Activated CD4-positive, CD25-positive, alpha-beta regulatory T cell (primary cell): Measurements from ENCODE around the gene DROSHA.
"Not testable (repeated sequence)": the region's sequence is repeated elsewhere in the genome, so short reads cannot be mapped to it uniquely, and the experiment has no call there.

Experiments
- DNase-seq, 4 experiments: peaks; one replicate each; lab custom pipeline; 2025; lab: John Stamatoyannopoulos, UW

Gene DROSHA

DNA sequence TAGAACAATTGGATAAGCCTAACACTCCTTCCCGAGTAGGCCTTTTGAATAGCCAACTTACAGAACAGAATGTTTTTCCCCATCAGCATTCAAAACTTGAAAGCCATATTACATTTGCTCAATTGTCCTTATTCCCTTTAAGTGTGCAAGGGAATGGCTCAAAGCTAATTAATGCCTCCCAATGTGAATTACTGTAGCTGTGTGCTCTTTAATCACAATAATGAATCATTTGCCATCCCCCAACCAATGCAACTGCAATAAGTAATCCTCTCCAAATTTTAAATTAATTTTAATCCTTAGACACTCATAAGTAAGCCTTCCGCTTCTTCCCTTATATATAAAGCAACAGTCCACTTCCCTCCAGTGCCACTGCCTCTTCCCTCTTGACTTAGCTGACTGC lies 115.9 kb downstream of the DROSHA start:
- no peak for DNase-seq

DNA sequence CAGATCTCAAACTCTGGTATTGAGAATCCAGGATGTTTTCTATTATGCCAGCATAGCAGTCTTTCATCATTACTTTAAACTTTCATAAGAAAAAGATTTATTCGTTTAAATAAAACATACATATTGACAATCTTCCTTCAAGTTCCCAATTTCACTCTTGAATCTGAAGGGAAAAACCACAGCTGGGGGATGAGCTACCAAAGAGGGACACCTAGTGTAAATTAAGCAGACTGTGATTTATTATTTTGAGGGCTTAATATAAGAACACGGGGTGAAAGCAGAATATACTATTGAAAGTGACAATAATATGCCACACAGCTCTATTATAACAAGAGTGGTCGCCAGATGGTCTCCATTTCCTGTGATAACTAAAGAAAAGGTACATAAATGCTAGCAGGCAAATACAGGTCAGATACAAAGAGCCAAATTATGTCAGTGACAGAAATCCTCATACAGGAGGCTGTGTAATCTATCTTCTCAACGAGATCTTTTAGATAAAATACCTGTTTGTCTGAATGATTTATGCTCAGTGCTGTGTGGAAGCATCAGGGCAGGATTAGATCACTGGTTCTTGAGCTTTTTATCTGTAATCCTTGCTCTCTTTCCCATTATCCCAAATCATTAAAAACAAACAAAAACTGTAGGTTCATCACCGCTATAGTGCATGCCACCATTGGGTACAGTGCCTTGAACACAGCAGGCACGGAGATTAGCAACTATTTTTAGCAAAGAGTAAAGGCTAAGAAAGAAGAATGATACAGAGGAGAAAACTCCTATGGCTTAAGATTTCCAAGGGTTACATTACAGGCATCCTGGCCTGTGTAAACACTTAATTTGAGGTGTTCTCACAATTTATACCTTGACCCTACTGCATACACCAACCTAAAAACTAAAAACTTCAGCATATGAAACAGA lies 116.6 kb downstream of the DROSHA start:
- no peak for DNase-seq

- DNase-seq: no peak
Observed at GRCh38 chr5:31413030-31413812, 118.7 kb downstream of the DROSHA start.

DNA sequence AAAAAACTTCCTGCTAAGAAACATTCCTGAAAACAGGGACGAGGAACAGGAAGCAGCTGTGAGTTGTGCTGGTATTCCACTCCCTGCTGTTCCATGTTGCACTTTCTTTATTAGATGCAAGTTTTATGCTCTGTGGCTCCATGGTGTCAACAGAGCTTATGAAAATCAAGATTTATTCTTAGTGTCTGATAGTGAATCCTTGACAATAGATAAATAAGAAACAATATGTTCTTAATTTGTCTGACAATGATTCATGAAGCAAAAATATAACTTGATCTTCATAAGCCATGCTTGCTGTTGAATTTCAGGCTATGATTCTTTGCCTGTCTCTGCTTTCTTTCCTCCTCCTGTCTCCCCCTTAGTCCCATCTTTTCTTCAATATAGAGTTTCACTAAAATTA lies 119.6 kb downstream of the DROSHA start:
- no peak for DNase-seq

DNA sequence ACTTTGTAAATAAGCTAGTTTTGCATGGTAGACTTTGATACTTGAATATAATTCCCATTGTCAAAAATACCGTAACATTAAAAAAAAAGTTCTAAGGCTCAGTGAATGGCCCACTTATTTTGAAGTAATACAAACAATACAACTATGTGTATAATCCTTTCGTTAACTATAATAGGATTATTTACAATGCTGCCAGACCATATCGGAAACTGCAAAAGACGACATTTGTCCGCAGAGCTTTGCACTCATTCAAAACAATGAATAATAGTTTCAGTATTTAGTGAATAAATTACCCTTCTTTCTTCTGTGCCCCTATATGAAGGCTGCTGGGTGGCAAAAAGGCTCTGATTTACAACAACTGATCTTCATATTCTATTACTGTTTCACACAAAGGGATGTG lies 121.8 kb downstream of the DROSHA start:
- no peak for DNase-seq

DNA sequence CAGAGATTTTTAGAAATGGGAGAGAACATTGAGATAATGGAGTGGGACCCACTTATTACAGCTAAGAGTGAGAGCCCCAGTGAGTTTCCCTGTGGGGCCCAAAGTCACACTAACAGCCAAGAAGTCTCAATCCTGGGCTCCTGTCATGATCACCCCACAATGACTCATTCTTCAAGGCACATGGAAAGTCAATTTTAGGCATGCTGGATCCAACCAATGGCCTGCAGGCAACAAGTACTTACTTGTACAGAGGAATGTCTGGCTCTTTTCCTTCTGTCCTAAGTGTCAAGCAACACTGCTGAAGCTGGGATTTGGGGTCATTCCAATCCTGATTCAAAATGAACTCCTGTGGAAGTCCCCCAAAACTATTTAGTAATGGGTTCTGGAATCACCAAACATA lies 123.1 kb downstream of the DROSHA start:
- DNase-seq: no peak

DNA sequence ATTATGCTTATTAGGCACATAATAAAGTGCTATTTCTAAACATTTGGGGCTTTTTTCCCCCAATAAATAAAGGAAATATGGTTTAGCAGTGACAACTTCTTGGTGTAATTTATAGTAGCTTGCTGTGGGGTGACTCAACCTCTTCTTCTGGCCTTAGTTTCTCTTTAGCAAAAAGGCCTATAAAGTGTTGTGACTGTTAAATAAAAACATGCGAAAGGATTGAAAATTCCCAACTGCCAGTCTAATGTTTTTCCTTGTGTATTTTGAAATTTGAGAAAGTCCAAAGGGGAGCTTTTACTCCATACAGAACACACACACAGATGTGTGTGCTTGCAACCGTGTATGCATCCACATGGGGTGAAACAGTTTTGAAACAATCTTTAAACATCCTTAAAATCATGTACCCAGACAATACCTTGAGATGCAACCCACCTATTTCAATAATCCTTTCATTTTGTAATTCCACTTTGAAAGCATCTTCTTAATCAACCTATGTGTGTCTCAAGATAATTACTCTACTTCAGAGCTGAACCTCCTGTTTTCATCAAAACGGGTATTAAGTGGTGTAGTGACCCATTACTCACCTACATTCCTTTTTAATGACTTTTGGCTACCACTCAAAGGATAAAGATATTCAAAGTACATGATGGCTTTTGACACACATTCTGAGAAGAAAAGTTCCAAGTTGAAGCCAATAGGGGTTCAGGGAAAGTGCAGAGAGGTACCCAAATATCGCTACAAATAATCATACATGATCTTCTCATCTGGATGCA lies 123.8 kb downstream of the DROSHA start:
- DNase-seq: no peak

DNA sequence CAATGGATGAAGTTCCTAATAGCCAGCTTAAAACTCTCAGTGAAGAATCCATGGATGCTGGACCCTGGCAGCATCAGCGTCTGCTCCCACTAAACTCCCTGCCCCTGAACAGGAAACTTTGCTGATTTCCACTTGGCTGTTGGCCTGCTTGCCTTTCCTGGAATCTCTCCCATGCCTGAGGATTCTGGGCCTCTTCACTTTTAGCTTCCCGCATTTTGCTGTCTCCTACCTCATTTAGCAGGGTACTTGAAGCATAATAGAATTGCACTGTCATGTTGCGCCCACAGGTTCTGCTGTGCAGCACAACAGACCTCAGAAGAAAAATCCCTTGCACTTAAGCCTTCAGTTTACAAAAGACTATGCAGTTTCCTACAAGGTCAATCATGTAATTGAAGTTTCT lies 127.6 kb downstream of the DROSHA start:
- DNase-seq: no peak

DNA sequence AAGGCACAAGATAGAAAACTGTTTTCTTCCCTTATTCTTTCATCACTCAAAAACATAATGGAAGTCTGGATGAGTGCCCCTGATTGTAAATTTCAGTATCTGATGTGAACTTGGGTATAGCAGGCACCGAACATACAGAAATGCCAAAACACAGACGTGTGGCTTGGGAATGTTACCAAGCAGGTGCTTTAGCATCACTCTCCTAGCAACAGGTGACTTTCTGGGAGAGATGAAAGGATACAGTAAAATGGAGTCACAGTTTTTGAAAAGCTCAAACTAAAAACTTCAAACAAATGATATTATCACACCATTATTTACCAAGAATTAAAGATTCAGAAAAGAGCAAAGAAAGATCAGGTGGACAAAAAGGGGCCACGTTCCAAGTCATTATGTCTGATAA lies 130.2 kb downstream of the DROSHA start:
- DNase-seq: no peak

GRCh38 chr5:31397926-31398557 lies 133.9 kb downstream of the DROSHA start:
- DNase-seq: no peak

DNA sequence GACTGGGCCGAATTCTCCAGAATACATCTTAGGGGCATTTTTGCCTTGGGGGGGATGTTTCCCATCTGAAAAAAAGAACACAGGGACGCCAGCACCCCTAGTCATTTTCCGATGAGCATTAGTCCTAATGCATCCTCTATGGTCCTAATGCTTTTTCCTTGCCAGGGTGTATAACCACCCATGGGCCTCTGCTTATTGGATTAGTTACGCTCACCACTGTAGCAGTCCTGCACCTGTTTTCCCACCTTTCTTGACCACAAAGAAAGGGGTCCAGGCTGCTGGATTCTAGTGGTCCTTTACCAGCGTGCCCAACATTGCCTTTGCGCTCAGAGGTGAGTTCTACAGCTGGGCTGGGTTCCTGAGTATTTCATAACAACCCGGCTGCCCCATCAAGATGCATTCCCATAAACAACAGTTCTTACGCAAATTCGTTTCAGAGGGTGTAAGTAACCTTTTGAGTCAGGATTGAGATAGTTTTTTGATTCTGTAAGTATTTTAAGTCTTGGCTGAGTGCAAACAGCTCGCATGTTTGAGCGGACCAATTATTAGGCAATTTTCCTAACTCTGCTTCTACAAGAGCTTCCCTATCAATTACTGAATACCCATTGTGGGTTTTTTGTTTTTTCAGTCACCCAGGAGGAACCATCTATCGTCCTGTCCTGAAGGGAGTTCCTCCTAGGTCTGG lies 135.1 kb downstream of the DROSHA start:
- DNase-seq: no peak

DNA sequence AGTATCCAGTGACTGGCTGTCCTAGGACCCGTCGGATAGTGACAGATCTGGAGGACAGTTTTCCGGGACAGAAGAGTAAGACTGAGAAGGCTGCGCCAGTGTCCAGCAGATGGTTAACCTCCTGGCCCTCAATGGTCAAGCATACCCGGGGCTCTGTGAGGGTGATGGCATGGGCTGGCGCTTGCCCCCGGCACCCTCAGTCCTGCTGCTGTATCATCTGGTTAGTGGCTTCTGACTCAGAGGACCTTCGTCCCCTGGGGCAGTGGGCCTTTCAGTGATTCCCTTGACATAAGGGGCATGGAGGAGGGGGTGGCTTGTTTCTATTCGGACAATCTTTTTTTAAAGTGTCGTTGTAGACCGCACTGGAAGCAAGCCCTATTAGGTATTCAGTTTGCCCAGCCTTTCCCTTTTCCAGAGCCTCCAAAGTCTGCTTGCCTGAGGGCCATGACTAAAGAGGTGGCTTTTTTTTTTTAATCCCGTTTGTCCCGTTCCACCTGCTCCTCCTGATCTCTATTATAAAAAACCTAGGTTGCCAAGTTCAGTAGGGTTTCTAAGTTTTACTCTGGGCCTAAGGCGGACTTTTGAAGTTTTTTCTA lies 136.3 kb downstream of the DROSHA start:
- DNase-seq: not testable (repeated sequence)

DNA sequence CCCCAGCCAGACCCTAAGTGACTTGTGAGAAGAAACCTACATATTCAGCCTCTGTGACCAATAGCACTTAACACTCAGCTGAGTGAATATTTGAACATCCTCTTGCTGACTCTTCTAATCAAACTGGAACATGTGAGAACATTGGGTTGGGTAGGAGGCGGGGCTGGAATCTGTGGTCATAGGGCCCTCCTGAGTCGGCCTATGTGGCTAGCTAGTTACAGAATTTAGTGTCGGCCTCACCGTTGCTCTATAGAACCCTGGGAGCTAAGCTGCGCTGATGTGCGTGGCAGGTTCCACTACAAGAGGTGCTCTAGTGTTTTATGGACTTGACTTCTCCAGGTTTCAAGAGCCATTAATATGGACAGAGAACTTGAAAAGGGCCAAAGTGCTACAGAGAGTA lies 138.8 kb downstream of the DROSHA start:
- no peak for DNase-seq

DNA sequence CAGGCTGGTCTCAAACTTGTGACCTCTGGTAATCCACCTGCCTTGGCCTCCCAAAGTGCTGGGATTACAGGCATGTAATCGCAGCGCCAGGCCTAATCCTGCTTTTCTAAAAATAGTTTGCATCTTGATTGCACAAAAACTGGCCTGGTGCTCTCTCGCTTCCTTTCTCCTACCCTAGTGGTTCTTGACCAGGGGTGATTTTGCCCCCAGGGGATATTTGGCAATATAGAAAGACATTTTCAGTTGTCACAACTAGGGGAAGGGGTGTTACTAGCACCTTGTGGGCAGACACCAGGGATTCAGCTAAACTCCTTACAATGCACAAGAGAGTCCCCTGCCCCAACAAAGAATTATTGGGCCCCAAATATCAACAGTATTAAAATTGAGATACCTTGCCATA lies 139.8 kb downstream of the DROSHA start:
- DNase-seq: no peak

DNA sequence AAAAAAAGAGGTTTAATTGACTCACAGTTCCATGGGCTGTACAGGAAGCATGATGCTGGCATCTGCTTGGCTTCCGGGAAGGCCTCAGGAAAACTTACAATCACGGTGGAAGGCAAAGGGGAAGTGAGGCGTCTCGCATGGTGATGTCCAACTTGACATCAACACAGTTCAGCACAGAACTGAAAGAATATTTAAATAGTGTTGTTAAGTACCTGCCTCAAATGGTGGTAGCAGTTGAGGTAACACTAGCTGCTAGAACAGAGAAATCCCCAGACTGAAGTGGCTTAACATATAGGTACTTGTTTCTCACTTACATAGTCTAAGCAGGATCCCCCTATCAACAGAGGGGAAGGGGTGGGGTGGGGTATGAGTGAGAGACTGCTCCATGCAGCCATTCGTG lies 141.6 kb downstream of the DROSHA start:
- DNase-seq: no peak

GRCh38 chr5:31385774-31386537 lies 145.9 kb downstream of the DROSHA start:
- no peak for DNase-seq

- no peak for DNase-seq
Observed at GRCh38 chr5:31383734-31384133, 148.2 kb downstream of the DROSHA start.

DNA sequence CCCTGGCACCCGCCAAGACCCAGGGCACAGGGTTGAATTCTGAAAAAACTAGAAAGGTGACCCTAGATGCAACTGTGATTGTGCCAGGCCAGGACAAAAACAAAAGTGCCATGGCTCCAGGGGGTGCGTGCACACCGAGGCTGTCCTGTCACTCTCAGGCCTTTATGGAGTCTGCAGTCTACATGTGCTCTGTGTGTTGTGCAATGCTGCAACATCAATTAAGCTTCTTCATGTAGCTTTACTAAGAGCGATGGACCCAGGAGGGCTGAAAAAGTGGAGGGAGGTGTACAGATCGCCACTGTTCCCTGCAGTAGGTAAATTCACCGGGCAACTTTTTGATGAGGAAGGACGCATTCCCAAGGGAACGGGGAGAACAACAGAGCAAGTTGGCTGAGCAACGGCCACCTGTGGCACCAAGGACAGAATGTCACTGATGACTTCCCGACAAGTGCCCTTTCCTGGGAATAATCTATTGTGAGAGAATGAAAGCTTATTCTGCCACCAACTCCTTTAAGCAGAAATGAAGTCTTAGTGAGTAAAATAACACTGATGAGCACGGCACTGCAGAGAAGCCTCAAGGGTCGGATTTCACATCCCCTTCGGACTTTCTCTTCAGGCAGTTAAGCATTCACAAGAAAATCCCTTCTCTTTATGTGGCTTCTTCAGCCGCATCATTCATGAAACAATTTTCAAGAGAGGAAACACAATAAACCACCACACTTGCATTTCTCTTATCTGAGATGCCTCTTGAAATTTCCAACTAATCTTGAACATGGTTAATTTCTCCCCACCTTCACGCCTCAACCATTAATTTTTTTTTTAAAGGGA lies 149.6 kb downstream of the DROSHA start:
- DNase-seq: no peak

DNA sequence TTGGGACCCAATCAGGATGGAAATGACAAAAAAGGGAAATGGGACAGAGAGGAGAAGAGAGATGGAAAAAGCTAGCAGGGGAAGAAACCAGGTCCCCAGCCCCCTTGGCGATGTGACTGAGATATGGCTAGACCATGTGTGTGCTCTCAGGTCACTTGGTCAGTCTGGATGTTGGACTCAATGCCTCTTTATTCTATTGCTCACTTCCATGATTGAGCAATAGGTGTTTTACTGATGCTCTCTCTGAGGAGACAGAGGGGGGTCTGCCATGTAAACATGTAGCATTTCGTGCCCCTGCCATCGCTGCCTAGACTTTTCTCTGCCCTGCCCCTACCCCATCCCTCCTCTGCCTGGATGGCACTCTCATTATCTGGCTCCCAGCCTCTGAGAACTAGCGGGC lies 150.6 kb downstream of the DROSHA start:
- no peak for DNase-seq
